ENCODE results near the gene NUDT7.

The NUDT7 gene

GRCh38 chr16:77722309-77723107 is at the start of gene NUDT7:
TSS of gene NUDT7 (plus strand) at chr16:77722514. CDS start at chr16:77722583, 69 bp downstream.
- Histone ChIP-seq H3K4me1 (ENCODE audit: control insufficient read depth in 1 of 2, insufficient read depth in 1 of 2, low read depth in 1 of 2, low read length in 1 of 2) (peaks cover 10 to 13% of the 10 kb centered on the region in 2 experiments), H3K27ac (peak within 1 kb of the TSS; percentile 53), H3K9me3 (no peaks in the 10 kb centered on the region), H3K36me3 (no peaks in the 10 kb centered on the region), H3K27me3 (peaks cover 37% of the 10 kb centered on the region), H3K4me3 (ENCODE audit: low read depth in 1 of 2, low read length in 1 of 2) (peak within 1 kb of the TSS; percentile 63)
- TF ChIP-seq CTCF (IDR thresholded peaks at IDR 0.05): no peak

GRCh38 chr16:77674888-77675287 is 47.4 kb upstream of the NUDT7 start:
- no peaks in the 10 kb centered on the region for H3K4me1 ChIP-seq (ENCODE audit: control insufficient read depth in 1 of 2, insufficient read depth in 1 of 2, low read depth in 1 of 2, low read length in 1 of 2)
- peaks cover 8% of the 10 kb centered on the region for H3K27me3 ChIP-seq
- H3K36me3 ChIP-seq: no peaks in the 10 kb centered on the region
- no peak overlapping the region for H3K4me3 ChIP-seq (ENCODE audit: low read depth in 1 of 2, low read length in 1 of 2)
- no peak for TF ChIP-seq CTCF (IDR thresholded peaks at IDR 0.05)
- H3K9me3 ChIP-seq: no peaks in the 10 kb centered on the region
- H3K27ac ChIP-seq: no peak overlapping the region

- no peaks in the 10 kb centered on the region for H3K4me1 ChIP-seq (ENCODE audit: control insufficient read depth in 1 of 2, insufficient read depth in 1 of 2, low read depth in 1 of 2, low read length in 1 of 2)
- no peaks in the 10 kb centered on the region for H3K36me3 ChIP-seq
Observed at GRCh38 chr16:77675464-77676324, 46.6 kb upstream of the NUDT7 start.

GRCh38 chr16:77677129-77677528 is 45.2 kb upstream of the NUDT7 start:
- no peak overlapping the region for H3K27ac ChIP-seq
- TF ChIP-seq CTCF (IDR thresholded peaks at IDR 0.05): no peak

More at GRCh38 chr16:77675464-77676324, 46.6 kb upstream of the NUDT7 start:
- peak; percentile 68 for TF ChIP-seq CTCF (IDR thresholded peaks at IDR 0.05)
- Histone ChIP-seq H3K27me3 (peaks cover 8% of the 10 kb centered on the region), H3K9me3 (no peaks in the 10 kb centered on the region), H3K27ac (no peak overlapping the region), H3K4me3 (ENCODE audit: low read depth in 1 of 2, low read length in 1 of 2) (no peak overlapping the region)

GRCh38 chr16:77679391-77679790 is 42.9 kb upstream of the NUDT7 start:
- no peaks in the 10 kb centered on the region for H3K36me3 ChIP-seq
- H3K27me3 ChIP-seq: peaks cover 8% of the 10 kb centered on the region
- no peak for TF ChIP-seq CTCF (IDR thresholded peaks at IDR 0.05)
- no peak overlapping the region for H3K4me3 ChIP-seq (ENCODE audit: low read depth in 1 of 2, low read length in 1 of 2)
- H3K4me1 ChIP-seq (ENCODE audit: control insufficient read depth in 1 of 2, insufficient read depth in 1 of 2, low read depth in 1 of 2, low read length in 1 of 2): no peaks in the 10 kb centered on the region
- H3K27ac ChIP-seq: no peak overlapping the region
- H3K9me3 ChIP-seq: no peaks in the 10 kb centered on the region

More at GRCh38 chr16:77677129-77677528, 45.2 kb upstream of the NUDT7 start:
- Histone ChIP-seq H3K36me3 (no peaks in the 10 kb centered on the region), H3K4me1 (ENCODE audit: control insufficient read depth in 1 of 2, insufficient read depth in 1 of 2, low read depth in 1 of 2, low read length in 1 of 2) (no peaks in the 10 kb centered on the region), H3K9me3 (no peaks in the 10 kb centered on the region), H3K27me3 (peaks cover 8% of the 10 kb centered on the region), H3K4me3 (ENCODE audit: low read depth in 1 of 2, low read length in 1 of 2) (no peak overlapping the region)
